LNCAP (cell line): ENCODE results near the gene CACNA1H.

ENCODE experiments used
- CTCF ChIP-seq: fragments of 450-650 bp; IDR thresholded peaks from 2 replicates; pipeline ENCODE4 v1.5.1; 2017; ENCODE audit warnings: mild to moderate bottlenecking

CACNA1H gene

GRCh38 chr16:1162701-1163566 lies 10.0 kb downstream of the CACNA1H start:
- no peak for TF ChIP-seq CTCF

GRCh38 chr16:1163567-1164055 lies 10.7 kb downstream of the CACNA1H start:
- no peak for TF ChIP-seq CTCF

GRCh38 chr16:1164382-1164781 lies 11.5 kb downstream of the CACNA1H start:
- TF ChIP-seq CTCF = no peak

- TF ChIP-seq CTCF = no peak
Observed at GRCh38 chr16:1164975-1165374, 12.1 kb downstream of the CACNA1H start.

- TF ChIP-seq CTCF = no peak
Observed at GRCh38 chr16:1165511-1165910, 12.6 kb downstream of the CACNA1H start.

GRCh38 chr16:1167276-1168107 lies 14.6 kb downstream of the CACNA1H start:
- TF ChIP-seq CTCF = no peak

GRCh38 chr16:1168837-1169236 lies 15.9 kb downstream of the CACNA1H start:
- TF ChIP-seq CTCF = no peak
